H7 (cell line): ENCODE measurements around the gene OR5D13. TPM values are rescaled to one million over a fixed set of nuclear protein-coding genes. Genes with fewer than 3 reads are reported as not detected.
A peak's percentile ranks its signal among the peaks of the same experiment; 100 is the strongest.

Experiments
- DNase-seq: peaks from one replicate; pipeline ENCODE4 v3.0.0; 2012
- H3K27me3 ChIP-seq: 2 replicates; pipeline ENCODE4 v1.6.0; 2011; ENCODE audit warnings: mild to moderate bottlenecking, low read length; ENCODE audit not compliant: control insufficient read depth, insufficient read depth
- H3K36me3 ChIP-seq: replicated peaks from 2 replicates; pipeline ENCODE4 v1.5.1; 2011; ENCODE audit warnings: low read length; ENCODE audit not compliant: control insufficient read depth, insufficient read depth
- H3K4me3 ChIP-seq: 2 replicates; pipeline ENCODE4 v1.5.1; 2011; ENCODE audit warnings: low read depth, mild to moderate bottlenecking, control low read depth, low read length, moderate library complexity; ENCODE audit not compliant: insufficient read depth
- total RNA-seq: library from RNA; depleted of rRNA; stranded (reverse); fragments of >200 nt; shearing (Covaris generic); gene quantifications from 2 replicates; pipeline ENCODE4 v1.2.3, GENCODE V29; 2014; rRNA removed

Gene OR5D13
- total RNA-seq, result not detected in 2 replicates

- no peaks in the 10 kb centered on the region for H3K27me3 ChIP-seq
- no peaks in the 10 kb centered on the region for H3K36me3 ChIP-seq
- no peak for DNase-seq
- H3K4me3 ChIP-seq, result no peak within 1 kb of the TSS
Observed at GRCh38 chr11:55773138-55773537, at the start of gene OR5D13. OR5D13 (plus strand) TSS chr11:55773438; CDS start chr11:55773438, 0 bp downstream.

GRCh38 chr11:55726715-55727324 is 46.4 kb upstream of the OR5D13 start:
- DNase-seq, result peak; percentile 4
- no peaks in the 10 kb centered on the region for H3K36me3 ChIP-seq
- H3K4me3 ChIP-seq, result no peak overlapping the region

GRCh38 chr11:55732936-55733335 is 40.3 kb upstream of the OR5D13 start:
- Histone ChIP-seq H3K4me3 (no peak overlapping the region), H3K36me3 (no peaks in the 10 kb centered on the region), H3K27me3 (no peaks in the 10 kb centered on the region)
- DNase-seq, result no peak

More at GRCh38 chr11:55726715-55727324, 46.4 kb upstream of the OR5D13 start:
- no peaks in the 10 kb centered on the region for H3K27me3 ChIP-seq

- H3K36me3 ChIP-seq, result no peaks in the 10 kb centered on the region
- no peak overlapping the region for H3K4me3 ChIP-seq
- H3K27me3 ChIP-seq, result no peaks in the 10 kb centered on the region
- no peak for DNase-seq
Observed at GRCh38 chr11:55791606-55792005, 18.4 kb downstream of the OR5D13 start.

- Histone ChIP-seq H3K4me3 (no peak overlapping the region), H3K27me3 (no peaks in the 10 kb centered on the region), H3K36me3 (no peaks in the 10 kb centered on the region)
- DNase-seq, result no peak
Observed at GRCh38 chr11:55793321-55793720, 20.1 kb downstream of the OR5D13 start.

GRCh38 chr11:55795256-55795655 is 22.0 kb downstream of the OR5D13 start, which contains the start of gene OR5D14:
OR5D14 (plus strand) TSS chr11:55795556; CDS start chr11:55795556, 0 bp downstream.
- H3K4me3 ChIP-seq, result no peak within 1 kb of the TSS
- no peak for DNase-seq
- no peaks in the 10 kb centered on the region for H3K27me3 ChIP-seq
- no peaks in the 10 kb centered on the region for H3K36me3 ChIP-seq

- DNase-seq, result no peak
- Histone ChIP-seq H3K36me3 (no peaks in the 10 kb centered on the region), H3K4me3 (no peak overlapping the region), H3K27me3 (no peaks in the 10 kb centered on the region)
Observed at GRCh38 chr11:55806248-55806647, 33.0 kb downstream of the OR5D13 start.

GRCh38 chr11:55811067-55811466 is 37.8 kb downstream of the OR5D13 start, which contains the start of gene OR5L1:
OR5L1 (plus strand) TSS chr11:55811367; CDS start chr11:55811467, 100 bp downstream.
- Histone ChIP-seq H3K27me3 (no peaks in the 10 kb centered on the region), H3K36me3 (no peaks in the 10 kb centered on the region), H3K4me3 (no peak within 1 kb of the TSS)
- no peak for DNase-seq

GRCh38 chr11:55819330-55819729 is 46.1 kb downstream of the OR5D13 start, which contains the start of gene OR5D18:
OR5D18 (plus strand) TSS chr11:55819630; CDS start chr11:55819630, 0 bp downstream.
- Histone ChIP-seq H3K27me3 (no peaks in the 10 kb centered on the region), H3K4me3 (no peak within 1 kb of the TSS), H3K36me3 (no peaks in the 10 kb centered on the region)
- DNase-seq, result no peak

Other genes with a start within 250 kb of the OR5D13 start
- gene OR4C15, start 219.0 kb upstream of the OR5D13 start, total RNA-seq, result not detected in 2 replicates
- gene OR4C16, start 201.3 kb upstream of the OR5D13 start, total RNA-seq, result not detected in 2 replicates
- gene OR4C11, start 165.8 kb upstream of the OR5D13 start, total RNA-seq, result not detected in 2 replicates
- gene OR4P4, start 138.3 kb upstream of the OR5D13 start, total RNA-seq, result not detected in 2 replicates
- gene OR4S2, start 125.1 kb upstream of the OR5D13 start, total RNA-seq, result not detected in 2 replicates
- gene OR4C6, start 111.2 kb upstream of the OR5D13 start, total RNA-seq, result not detected in 2 replicates
- gene OR5D14, start 22.1 kb downstream of the OR5D13 start, total RNA-seq, result not detected in 2 replicates
- gene OR5L1, start 37.9 kb downstream of the OR5D13 start, total RNA-seq, result not detected in 2 replicates
- gene OR5D18, start 46.2 kb downstream of the OR5D13 start, total RNA-seq, result not detected in 2 replicates
- not detected in 2 replicates for gene OR5L2, start 53.8 kb downstream of the OR5D13 start, total RNA-seq
- not detected in 2 replicates for gene OR5D16, start 65.3 kb downstream of the OR5D13 start, total RNA-seq
- not detected in 2 replicates for gene TRIM51, start 109.9 kb downstream of the OR5D13 start, total RNA-seq
- gene OR5W2, start 141.1 kb downstream of the OR5D13 start, total RNA-seq, result not detected in 2 replicates
- gene OR5I1, start 163.0 kb downstream of the OR5D13 start, total RNA-seq, result not detected in 2 replicates
- gene OR10AG1, start 196.5 kb downstream of the OR5D13 start, total RNA-seq, result not detected in 2 replicates
- gene OR5F1, start 221.2 kb downstream of the OR5D13 start, total RNA-seq, result not detected in 2 replicates